Mesothelial cell of epicardium (in vitro differentiated cells): ENCODE measurements around the gene RAD51B. TPM values are rescaled to one million over a fixed set of nuclear protein-coding genes. Genes with fewer than 3 reads are reported as not detected.

Source experiments
- DNase-seq, 2 experiments: peaks; one replicate each; pipeline ENCODE4 v3.0.0; 2021; ENCODE audit warnings: low spot score in 2 of 2; ENCODE audit not compliant: unreplicated experiment in 2 of 2
- H3K27ac Mint-ChIP-seq: 2 replicates; pipeline ENCODE4 v1.8.0; 2021; ENCODE audit warnings: mixed read lengths
- H3K27me3 Mint-ChIP-seq: 2 replicates; pipeline ENCODE4 v1.8.0; 2021; ENCODE audit warnings: low read depth, mixed read lengths
- H3K36me3 Mint-ChIP-seq: 2 replicates; pipeline ENCODE4 v1.8.0; 2021; ENCODE audit warnings: mixed read lengths
- H3K4me1 Mint-ChIP-seq: 2 replicates; pipeline ENCODE4 v1.8.0; 2021; ENCODE audit warnings: mixed read lengths
- H3K4me3 Mint-ChIP-seq: 2 replicates; pipeline ENCODE4 v1.8.0; 2021; ENCODE audit warnings: mild to moderate bottlenecking, moderate library complexity, mixed read lengths
- H3K9me3 Mint-ChIP-seq: 2 replicates; pipeline ENCODE4 v1.8.0; 2021; ENCODE audit warnings: mixed read lengths
- total RNA-seq: library from RNA; stranded (reverse); gene quantifications from 3 replicates; pipeline ENCODE4 v1.2.1, GENCODE V29; 2021
- TF ChIP-seq, protein P1 (sequence below): fragments of 200-600 bp; sonication (generic); IDR thresholded peaks from one replicate; pipeline ENCODE4 v1.5.0; 2021; ENCODE audit warnings: antibody characterized with exemption; ENCODE audit not compliant: unreplicated experiment

Gene RAD51B
- total RNA-seq, 1 donor from 2014 or later, result 34.7 TPM

- TF ChIP-seq, protein P1, sequence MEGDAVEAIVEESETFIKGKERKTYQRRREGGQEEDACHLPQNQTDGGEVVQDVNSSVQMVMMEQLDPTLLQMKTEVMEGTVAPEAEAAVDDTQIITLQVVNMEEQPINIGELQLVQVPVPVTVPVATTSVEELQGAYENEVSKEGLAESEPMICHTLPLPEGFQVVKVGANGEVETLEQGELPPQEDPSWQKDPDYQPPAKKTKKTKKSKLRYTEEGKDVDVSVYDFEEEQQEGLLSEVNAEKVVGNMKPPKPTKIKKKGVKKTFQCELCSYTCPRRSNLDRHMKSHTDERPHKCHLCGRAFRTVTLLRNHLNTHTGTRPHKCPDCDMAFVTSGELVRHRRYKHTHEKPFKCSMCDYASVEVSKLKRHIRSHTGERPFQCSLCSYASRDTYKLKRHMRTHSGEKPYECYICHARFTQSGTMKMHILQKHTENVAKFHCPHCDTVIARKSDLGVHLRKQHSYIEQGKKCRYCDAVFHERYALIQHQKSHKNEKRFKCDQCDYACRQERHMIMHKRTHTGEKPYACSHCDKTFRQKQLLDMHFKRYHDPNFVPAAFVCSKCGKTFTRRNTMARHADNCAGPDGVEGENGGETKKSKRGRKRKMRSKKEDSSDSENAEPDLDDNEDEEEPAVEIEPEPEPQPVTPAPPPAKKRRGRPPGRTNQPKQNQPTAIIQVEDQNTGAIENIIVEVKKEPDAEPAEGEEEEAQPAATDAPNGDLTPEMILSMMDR, result no peak
- no peaks in the 10 kb centered on the region for H3K27me3 Mint-ChIP-seq
- no peak overlapping the region for H3K4me3 Mint-ChIP-seq
- no peak for DNase-seq
- peaks cover 13% of the 10 kb centered on the region for H3K9me3 Mint-ChIP-seq
- peaks cover 11% of the 10 kb centered on the region for H3K36me3 Mint-ChIP-seq
- H3K4me1 Mint-ChIP-seq, result peaks cover 47% of the 10 kb centered on the region
- H3K27ac Mint-ChIP-seq, result peak overlapping the region; percentile 23
These were observed 764.1 kb downstream of the RAD51B start for GRCh38 chr14:68583548-68584280.

DNA sequence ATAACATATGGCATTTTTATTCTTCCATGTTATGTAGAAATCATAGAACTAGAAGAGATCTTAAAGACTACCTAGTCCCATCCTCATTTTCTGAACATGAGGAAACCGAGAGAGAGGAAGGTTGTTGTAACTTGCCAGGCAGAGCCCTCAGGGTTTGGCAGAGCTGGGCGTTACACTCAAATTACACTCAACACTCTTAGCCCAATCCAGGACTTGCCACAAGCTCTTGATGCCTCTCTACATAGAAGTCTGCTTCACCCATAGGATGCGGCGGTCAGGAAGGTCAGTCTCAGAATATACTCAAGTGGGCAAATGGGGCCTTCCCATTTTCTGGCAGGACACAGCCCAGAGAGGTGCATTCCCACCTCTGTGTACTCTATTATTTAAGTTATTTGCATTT is 765.2 kb downstream of the RAD51B start:
- Mint-ChIP-seq H3K9me3 (peaks cover 13% of the 10 kb centered on the region), H3K36me3 (peaks cover 11% of the 10 kb centered on the region), H3K27me3 (no peaks in the 10 kb centered on the region), H3K4me3 (no peak overlapping the region), H3K4me1 (peaks cover 58% of the 10 kb centered on the region), H3K27ac (peak overlapping the region; percentile 97)
- TF ChIP-seq, protein P1, result no peak
- DNase-seq, result no peak

GRCh38 chr14:68585690-68586089 is 766.1 kb downstream of the RAD51B start:
- no peak overlapping the region for H3K4me3 Mint-ChIP-seq
- TF ChIP-seq, protein P1, result no peak
- peaks cover 13% of the 10 kb centered on the region for H3K9me3 Mint-ChIP-seq
- H3K36me3 Mint-ChIP-seq, result peaks cover 11% of the 10 kb centered on the region
- peaks cover 64% of the 10 kb centered on the region for H3K4me1 Mint-ChIP-seq
- no peaks in the 10 kb centered on the region for H3K27me3 Mint-ChIP-seq
- DNase-seq, result peak in 1 of 2 experiments; percentile 43
- H3K27ac Mint-ChIP-seq, result peak overlapping the region; percentile 97

DNA sequence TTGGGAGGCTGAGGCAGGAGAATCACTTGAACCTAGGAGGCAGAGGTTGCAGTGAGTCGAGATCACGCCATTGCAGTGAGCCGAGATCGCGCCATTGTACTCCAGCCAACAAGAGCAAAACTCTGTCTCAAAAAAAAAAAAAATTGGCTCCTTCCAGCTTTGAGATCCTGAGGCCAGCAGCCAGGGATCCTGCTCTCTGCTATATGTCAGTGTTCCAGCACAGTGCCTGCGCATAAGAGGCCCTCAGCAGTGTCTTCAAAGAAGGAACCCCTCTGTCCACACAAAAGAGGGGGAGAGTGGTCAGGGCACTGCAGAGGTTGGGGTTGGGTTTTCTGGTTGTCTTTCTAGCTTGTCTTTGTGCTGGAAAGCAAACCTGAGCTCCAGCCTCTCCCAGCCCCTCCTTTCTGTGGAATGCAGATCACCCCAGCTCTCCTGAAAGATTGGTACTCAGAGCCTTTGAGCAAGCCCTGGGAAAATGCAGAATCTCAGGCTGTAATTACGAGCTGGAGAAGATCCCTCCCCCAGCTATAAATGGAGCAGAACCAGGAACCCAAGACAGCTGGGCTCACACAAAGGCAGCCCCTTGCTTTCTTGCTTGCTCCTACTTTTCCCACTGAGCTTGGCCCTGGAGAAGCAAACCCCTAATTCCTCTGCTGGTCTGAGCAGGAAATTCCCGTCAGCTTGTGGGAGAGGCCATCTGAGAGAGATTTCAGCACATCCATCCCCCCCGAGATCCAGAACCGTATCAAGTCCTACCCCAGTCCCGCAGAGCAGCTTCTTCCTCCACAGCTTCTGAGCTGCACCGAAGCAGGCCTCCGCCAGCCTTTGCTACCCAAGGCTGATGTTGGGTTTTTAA is 767.5 kb downstream of the RAD51B start:
- H3K36me3 Mint-ChIP-seq, result peaks cover 2% of the 10 kb centered on the region
- H3K27ac Mint-ChIP-seq, result peak overlapping the region; percentile 95
- H3K9me3 Mint-ChIP-seq, result peaks cover 3% of the 10 kb centered on the region
- no peak overlapping the region for H3K4me3 Mint-ChIP-seq
- peaks cover 71% of the 10 kb centered on the region for H3K4me1 Mint-ChIP-seq
- DNase-seq, result no peak
- TF ChIP-seq, protein P1, result no peak
- H3K27me3 Mint-ChIP-seq, result no peaks in the 10 kb centered on the region

DNA sequence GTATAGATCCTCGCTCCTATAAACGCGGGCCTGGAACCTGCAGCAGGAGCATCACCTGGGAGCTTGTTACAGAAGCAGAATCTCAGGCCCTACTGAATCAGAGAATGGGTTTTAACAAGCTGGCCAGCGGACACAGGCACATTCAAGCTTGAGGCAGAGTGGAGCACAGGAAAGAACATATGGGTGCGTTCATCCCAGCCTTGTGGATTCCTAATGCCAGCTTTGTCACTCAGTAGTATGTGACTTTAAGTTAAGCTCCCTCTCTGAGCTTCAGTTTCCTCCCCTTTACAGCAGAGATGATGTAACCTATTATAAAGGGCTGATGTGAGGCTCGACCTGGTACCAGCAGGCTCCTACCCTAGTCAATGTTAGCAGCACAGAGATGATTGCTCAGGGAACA is 768.4 kb downstream of the RAD51B start:
- Mint-ChIP-seq H3K4me3 (no peak overlapping the region), H3K27me3 (no peaks in the 10 kb centered on the region), H3K9me3 (no peaks in the 10 kb centered on the region), H3K27ac (peak overlapping the region; percentile 95), H3K4me1 (peaks cover 76% of the 10 kb centered on the region), H3K36me3 (no peaks in the 10 kb centered on the region)
- DNase-seq, result no peak
- TF ChIP-seq, protein P1, result no peak
